Mesodermal cell (in vitro differentiated cells): ENCODE data around the gene TMEM132C.

ENCODE experiments used
- H3K27ac ChIP-seq: 2 replicates; pipeline ENCODE4 v1.7.0; 2013; ENCODE audit warnings: mild to moderate bottlenecking, low read depth, low read length, moderate library complexity; ENCODE audit not compliant: severe bottlenecking
- H3K36me3 ChIP-seq: 2 replicates; pipeline ENCODE4 v1.7.1; 2013; ENCODE audit warnings: mild to moderate bottlenecking, low read length, moderate library complexity; ENCODE audit not compliant: control insufficient read depth, insufficient read depth
- H3K4me1 ChIP-seq: one replicate; pipeline ENCODE4 v1.7.1; 2013; ENCODE audit warnings: mild to moderate bottlenecking, low read length; ENCODE audit not compliant: insufficient read depth, control insufficient read depth, poor library complexity, severe bottlenecking
- H3K4me3 ChIP-seq: 2 replicates; pipeline ENCODE4 v1.7.0; 2013; ENCODE audit warnings: low read length, control low read depth, mild to moderate bottlenecking; ENCODE audit not compliant: insufficient read depth, poor library complexity, severe bottlenecking; ENCODE audit errors: extremely low read depth
- H3K9me3 ChIP-seq: 2 replicates; pipeline ENCODE4 v1.7.1; 2013; ENCODE audit warnings: mild to moderate bottlenecking, low read length, moderate library complexity; ENCODE audit not compliant: control insufficient read depth
- WGBS, 2 experiments: methylation state at CpG; one replicate each; pipeline ENCODE4 v1.1.5; 2013; ENCODE audit warnings: missing lambda C conversion rate in 2 of 2; ENCODE audit not compliant: insufficient coverage in 2 of 2; 5-methylcytosine and 5-hydroxymethylcytosine counted together

Gene TMEM132C

GRCh38 chr12:128415036-128415560, 148.1 kb downstream of the TMEM132C start:
- WGBS, 2 experiments = 94 to 95% methylated on average over 17 to 26 of the region's 27 CpGs

DNA sequence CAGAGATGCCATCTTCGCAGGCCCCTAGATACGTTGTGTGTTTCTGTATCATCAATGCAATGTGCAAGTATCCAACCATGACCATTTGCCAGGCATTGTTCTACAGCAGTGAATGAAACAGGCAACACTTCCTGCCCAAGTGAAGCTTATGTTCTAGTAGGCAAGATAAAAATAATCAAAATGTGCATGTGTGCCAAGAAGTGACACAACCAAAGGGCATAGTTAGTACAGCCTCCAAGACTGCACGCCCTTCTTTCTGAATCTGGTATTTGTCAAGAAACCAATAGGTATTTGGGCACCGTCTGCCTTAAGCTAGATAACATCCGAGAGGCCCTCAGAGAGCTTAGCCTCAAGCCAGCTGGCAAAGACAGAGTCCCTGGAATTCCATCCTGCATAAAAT, 152.0 kb downstream of the TMEM132C start:
- H3K27ac ChIP-seq = no peak overlapping the region
- H3K36me3 ChIP-seq = no peaks in the 10 kb centered on the region
- H3K9me3 ChIP-seq = no peaks in the 10 kb centered on the region
- 94 to 98% methylated on average over 3 to 5 of the region's 5 CpGs for WGBS, 2 experiments
- H3K4me1 ChIP-seq = no peaks in the 10 kb centered on the region
- H3K4me3 ChIP-seq = no peak overlapping the region

More at GRCh38 chr12:128415036-128415560, 148.1 kb downstream of the TMEM132C start:
- no peak overlapping the region for H3K4me3 ChIP-seq
- no peaks in the 10 kb centered on the region for H3K36me3 ChIP-seq
- no peak overlapping the region for H3K27ac ChIP-seq
- no peaks in the 10 kb centered on the region for H3K4me1 ChIP-seq
- no peaks in the 10 kb centered on the region for H3K9me3 ChIP-seq

GRCh38 chr12:128420163-128420562, 153.2 kb downstream of the TMEM132C start:
- Histone ChIP-seq H3K9me3 (no peaks in the 10 kb centered on the region), H3K36me3 (no peaks in the 10 kb centered on the region), H3K4me1 (no peaks in the 10 kb centered on the region), H3K27ac (no peak overlapping the region), H3K4me3 (no peak overlapping the region)
- 83 to 89% methylated on average over 2 of the region's 2 CpGs for WGBS, 2 experiments

GRCh38 chr12:128421375-128421774, 154.4 kb downstream of the TMEM132C start:
- Histone ChIP-seq H3K36me3 (no peaks in the 10 kb centered on the region), H3K9me3 (no peaks in the 10 kb centered on the region), H3K4me1 (no peaks in the 10 kb centered on the region), H3K4me3 (no peak overlapping the region), H3K27ac (no peak overlapping the region)
- 92 to 97% methylated on average over 5 of the region's 7 CpGs for WGBS, 2 experiments

GRCh38 chr12:128423205-128423604, 156.2 kb downstream of the TMEM132C start:
- no peaks in the 10 kb centered on the region for H3K36me3 ChIP-seq
- 100% methylated on average over 1 of the region's 2 CpGs for WGBS, 2 experiments
- no peak overlapping the region for H3K27ac ChIP-seq
- no peaks in the 10 kb centered on the region for H3K4me1 ChIP-seq
- no peaks in the 10 kb centered on the region for H3K9me3 ChIP-seq
- H3K4me3 ChIP-seq = no peak overlapping the region

DNA sequence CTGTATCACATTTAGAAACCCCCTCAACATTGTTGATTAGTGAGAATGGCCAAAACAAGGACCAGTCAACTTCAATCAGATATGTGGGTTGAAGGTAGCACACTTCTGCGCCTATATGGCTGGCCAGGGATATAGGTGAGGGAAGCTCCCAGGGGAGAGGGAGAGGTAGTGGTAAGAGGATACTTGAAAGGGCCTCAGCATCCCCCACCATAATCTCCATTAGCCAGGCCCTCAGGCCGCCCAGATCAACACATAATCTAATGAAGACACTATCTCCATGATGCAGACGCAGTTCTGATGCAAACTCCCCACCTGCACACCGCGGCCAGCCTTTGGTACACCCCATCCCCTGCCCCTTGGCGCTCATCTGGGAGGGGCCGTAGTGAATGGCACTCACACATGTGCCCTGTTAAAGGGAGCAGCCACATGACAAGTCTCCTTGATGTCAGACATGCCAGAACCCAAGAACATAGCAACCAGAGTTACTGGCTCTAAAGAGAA, 158.0 kb downstream of the TMEM132C start:
- Histone ChIP-seq H3K9me3 (no peaks in the 10 kb centered on the region), H3K36me3 (no peaks in the 10 kb centered on the region), H3K27ac (no peak overlapping the region), H3K4me1 (no peaks in the 10 kb centered on the region), H3K4me3 (no peak overlapping the region)
- WGBS, 2 experiments = 81 to 91% methylated on average over 5 to 6 of the region's 7 CpGs

GRCh38 chr12:128425666-128426331, 158.8 kb downstream of the TMEM132C start:
- no peak overlapping the region for H3K27ac ChIP-seq
- no peak overlapping the region for H3K4me3 ChIP-seq
- 90 to 92% methylated on average over 16 to 18 of the region's 18 CpGs for WGBS, 2 experiments
- H3K9me3 ChIP-seq = no peaks in the 10 kb centered on the region
- no peaks in the 10 kb centered on the region for H3K4me1 ChIP-seq
- no peaks in the 10 kb centered on the region for H3K36me3 ChIP-seq

GRCh38 chr12:128426511-128426910, 159.5 kb downstream of the TMEM132C start:
- 93 to 100% methylated on average over 3 of the region's 5 CpGs for WGBS, 2 experiments
- H3K4me3 ChIP-seq = no peak overlapping the region
- no peak overlapping the region for H3K27ac ChIP-seq
- no peaks in the 10 kb centered on the region for H3K9me3 ChIP-seq
- no peaks in the 10 kb centered on the region for H3K36me3 ChIP-seq
- no peaks in the 10 kb centered on the region for H3K4me1 ChIP-seq

GRCh38 chr12:128439796-128440195, 172.8 kb downstream of the TMEM132C start:
- no peaks in the 10 kb centered on the region for H3K9me3 ChIP-seq
- WGBS, 2 experiments = 87 to 89% methylated on average over 4 to 5 of the region's 5 CpGs
- H3K4me1 ChIP-seq = peaks cover 8% of the 10 kb centered on the region
- no peak overlapping the region for H3K4me3 ChIP-seq
- no peak overlapping the region for H3K27ac ChIP-seq
- H3K36me3 ChIP-seq = no peaks in the 10 kb centered on the region

DNA sequence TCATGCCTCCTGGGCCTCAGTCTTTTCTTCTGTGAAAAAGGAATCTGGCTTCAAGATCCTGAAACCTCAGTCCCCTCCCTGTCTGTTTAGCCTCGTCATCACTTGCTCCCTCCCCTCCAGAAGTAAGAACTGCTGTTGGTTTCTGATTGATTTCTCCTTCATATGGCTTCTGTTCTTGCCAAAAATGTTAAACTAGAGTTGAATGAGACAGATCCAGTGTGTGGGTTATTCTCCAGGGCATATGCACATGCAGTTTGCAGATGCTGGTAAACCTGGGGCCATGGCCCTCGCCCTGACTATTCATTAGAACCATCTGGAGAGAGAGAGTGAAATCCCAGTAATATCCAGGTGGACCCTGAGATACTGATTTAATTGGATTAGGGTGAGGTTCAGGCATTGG, 175.1 kb downstream of the TMEM132C start:
- Histone ChIP-seq H3K9me3 (no peaks in the 10 kb centered on the region), H3K27ac (no peak overlapping the region), H3K36me3 (no peaks in the 10 kb centered on the region), H3K4me3 (no peak overlapping the region), H3K4me1 (peaks cover 8% of the 10 kb centered on the region)
- WGBS, 2 experiments = 100% methylated on average over 1 of the region's 2 CpGs; no CpG with 5 or more reads in 1 of the 2 experiments

DNA sequence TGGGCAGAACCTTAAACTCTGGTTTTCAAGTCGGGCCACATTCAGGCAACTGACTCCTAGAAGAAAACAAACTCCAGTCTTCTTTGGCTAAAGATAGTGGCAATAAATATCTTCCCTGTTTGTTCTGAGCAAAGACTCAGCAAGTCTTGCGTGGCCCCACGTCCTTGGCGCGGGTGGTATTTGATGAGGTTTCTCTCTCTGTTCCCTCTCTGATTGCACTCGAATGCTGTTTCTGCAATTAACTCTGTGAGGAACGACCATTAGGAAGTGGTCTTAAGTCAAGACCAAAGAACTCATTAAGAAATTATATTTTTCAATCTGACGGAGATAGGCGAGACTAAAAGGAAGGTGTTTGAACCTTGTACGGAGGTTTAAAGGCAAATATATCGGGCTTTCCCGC, 177.6 kb downstream of the TMEM132C start:
- Histone ChIP-seq H3K27ac (no peak overlapping the region), H3K4me3 (no peak overlapping the region), H3K4me1 (no peaks in the 10 kb centered on the region), H3K9me3 (no peaks in the 10 kb centered on the region), H3K36me3 (no peaks in the 10 kb centered on the region)
- WGBS, 2 experiments = 87 to 100% methylated on average over 2 to 7 of the region's 12 CpGs
